G401.6 (cell line): ENCODE results near the gene PTPRA.
"Not testable (repeated sequence)": the region's sequence is repeated elsewhere in the genome, so short reads cannot be mapped to it uniquely, and the experiment has no call there.

Experiments
- FAIRE-seq: peaks from 2 replicates; lab custom pipeline; 2012; peaks lifted over from hg19 to GRCh38; lab: Jason Lieb, UNC

PTPRA gene

GRCh38 chr20:2889797-2890196, 16.5 kb downstream of the PTPRA start:
- FAIRE-seq = no peak

- no peak for FAIRE-seq
Measured at GRCh38 chr20:2890742-2891141, 17.5 kb downstream of the PTPRA start.

- FAIRE-seq = no peak
Measured at GRCh38 chr20:2891343-2891742, 18.1 kb downstream of the PTPRA start.

- FAIRE-seq = no peak
Measured at GRCh38 chr20:2892376-2892775, 19.1 kb downstream of the PTPRA start.

GRCh38 chr20:2894221-2894620, 20.9 kb downstream of the PTPRA start:
- no peak for FAIRE-seq

GRCh38 chr20:2895154-2895553, 21.9 kb downstream of the PTPRA start:
- FAIRE-seq = not testable (repeated sequence)

- FAIRE-seq = no peak
Measured at GRCh38 chr20:2899243-2899642, 26.0 kb downstream of the PTPRA start.

GRCh38 chr20:2900845-2901592, 27.7 kb downstream of the PTPRA start:
- no peak for FAIRE-seq

GRCh38 chr20:2902291-2902690, 29.0 kb downstream of the PTPRA start:
- FAIRE-seq = no peak

GRCh38 chr20:2902818-2903217, 29.5 kb downstream of the PTPRA start:
- FAIRE-seq = no peak

- no peak for FAIRE-seq
Measured at GRCh38 chr20:2903686-2904085, 30.4 kb downstream of the PTPRA start.

GRCh38 chr20:2907519-2907918, 34.2 kb downstream of the PTPRA start:
- FAIRE-seq = peak; percentile 79

- no peak for FAIRE-seq
Measured at GRCh38 chr20:2909953-2910352, 36.7 kb downstream of the PTPRA start.

- peak; percentile 3 for FAIRE-seq
Measured at GRCh38 chr20:2911200-2911599, 37.9 kb downstream of the PTPRA start.

GRCh38 chr20:2914160-2914559, 40.9 kb downstream of the PTPRA start:
- no peak for FAIRE-seq

- FAIRE-seq = no peak
Measured at GRCh38 chr20:2917266-2917665, 44.0 kb downstream of the PTPRA start.

- FAIRE-seq = no peak
Measured at GRCh38 chr20:2918096-2919049, 45.1 kb downstream of the PTPRA start.

GRCh38 chr20:2919518-2920245, 46.4 kb downstream of the PTPRA start:
- no peak for FAIRE-seq

- no peak for FAIRE-seq
Measured at GRCh38 chr20:2920473-2920872, 47.2 kb downstream of the PTPRA start.

GRCh38 chr20:2921506-2921905, 48.2 kb downstream of the PTPRA start:
- FAIRE-seq = no peak

GRCh38 chr20:2922957-2923356, 49.7 kb downstream of the PTPRA start:
- no peak for FAIRE-seq

GRCh38 chr20:2930538-2930937, 57.3 kb downstream of the PTPRA start:
- no peak for FAIRE-seq

GRCh38 chr20:2932498-2932897, 59.2 kb downstream of the PTPRA start:
- no peak for FAIRE-seq
